GM19099 (cell line): Measurements from ENCODE around the gene MACROD1.

Source experiments
- POLR2A ChIP-seq: IDR thresholded peaks from 3 replicates; pipeline ENCODE4 v1.6.1; 2011; ENCODE audit warnings: low read depth; ENCODE audit not compliant: insufficient read length; ENCODE audit errors: extremely low read depth

The MACROD1 gene

DNA sequence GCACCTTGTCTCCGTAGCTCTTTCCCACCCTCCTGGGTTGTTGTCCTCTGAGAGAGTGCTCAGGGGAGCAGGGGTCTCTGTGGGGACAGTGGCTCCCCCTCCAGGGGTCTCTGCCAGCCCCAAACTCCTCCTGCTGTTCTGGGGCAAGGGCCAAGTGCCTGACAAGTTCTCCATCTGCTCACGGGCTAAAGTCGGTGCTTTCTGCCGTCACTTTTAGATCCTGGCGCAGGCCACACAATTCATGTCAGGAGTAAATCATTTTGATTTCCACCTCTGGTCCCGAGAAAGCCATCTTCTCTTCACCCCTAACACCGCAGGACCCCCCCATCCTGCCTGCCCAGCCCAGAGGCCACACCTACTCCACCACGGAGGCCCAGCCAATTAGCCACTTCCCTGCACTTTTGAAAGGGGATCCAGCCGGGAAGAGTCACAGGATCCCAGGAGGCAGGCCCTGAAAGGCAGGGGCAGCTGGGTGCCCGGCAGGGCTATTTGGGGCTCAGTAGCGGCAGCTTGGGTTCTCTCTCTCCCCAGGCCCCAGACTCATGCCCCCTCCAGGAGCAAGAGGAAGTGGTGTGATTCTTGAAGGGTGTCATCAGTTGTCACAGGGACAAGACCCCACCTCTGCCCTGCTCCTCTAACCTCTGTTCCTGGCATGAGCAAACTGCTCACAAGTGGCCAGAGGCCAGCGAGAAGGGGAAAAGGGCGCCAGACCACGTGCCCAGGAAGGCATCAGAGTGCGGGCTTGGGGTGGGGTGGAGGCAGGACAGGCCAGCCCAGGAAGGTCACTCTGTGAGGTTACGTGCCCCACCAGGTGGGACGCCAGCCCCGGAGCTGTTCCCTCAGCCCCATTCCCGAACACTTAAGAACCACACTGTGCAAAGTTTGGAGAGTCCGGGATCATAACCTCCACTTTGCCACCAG is 1.3 kb downstream of the MACROD1 start:
- no peak for TF ChIP-seq POLR2A

GRCh38 chr11:64163951-64164350 is 2.0 kb downstream of the MACROD1 start:
- no peak for TF ChIP-seq POLR2A

DNA sequence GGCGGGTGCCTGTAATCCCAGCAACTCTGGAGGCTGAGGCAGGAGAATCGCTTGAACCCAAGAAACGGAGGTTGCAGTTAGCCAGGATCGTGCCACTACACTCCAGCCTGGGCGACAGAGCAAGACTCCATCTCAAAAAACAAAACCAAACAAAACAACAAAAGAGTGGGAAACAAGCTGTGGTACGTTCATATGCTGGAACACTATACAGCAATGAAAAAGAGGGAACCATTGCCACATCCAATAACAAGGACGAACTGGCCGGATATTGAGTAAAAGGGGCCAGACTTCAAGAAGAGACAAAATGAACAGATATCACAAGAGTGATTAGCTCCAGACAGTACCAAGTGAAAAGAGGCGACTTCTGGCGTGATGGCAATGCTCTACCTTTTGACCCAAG is 4.9 kb downstream of the MACROD1 start:
- no peak for TF ChIP-seq POLR2A

GRCh38 chr11:64157631-64158394 is 8.1 kb downstream of the MACROD1 start:
- no peak for TF ChIP-seq POLR2A

DNA sequence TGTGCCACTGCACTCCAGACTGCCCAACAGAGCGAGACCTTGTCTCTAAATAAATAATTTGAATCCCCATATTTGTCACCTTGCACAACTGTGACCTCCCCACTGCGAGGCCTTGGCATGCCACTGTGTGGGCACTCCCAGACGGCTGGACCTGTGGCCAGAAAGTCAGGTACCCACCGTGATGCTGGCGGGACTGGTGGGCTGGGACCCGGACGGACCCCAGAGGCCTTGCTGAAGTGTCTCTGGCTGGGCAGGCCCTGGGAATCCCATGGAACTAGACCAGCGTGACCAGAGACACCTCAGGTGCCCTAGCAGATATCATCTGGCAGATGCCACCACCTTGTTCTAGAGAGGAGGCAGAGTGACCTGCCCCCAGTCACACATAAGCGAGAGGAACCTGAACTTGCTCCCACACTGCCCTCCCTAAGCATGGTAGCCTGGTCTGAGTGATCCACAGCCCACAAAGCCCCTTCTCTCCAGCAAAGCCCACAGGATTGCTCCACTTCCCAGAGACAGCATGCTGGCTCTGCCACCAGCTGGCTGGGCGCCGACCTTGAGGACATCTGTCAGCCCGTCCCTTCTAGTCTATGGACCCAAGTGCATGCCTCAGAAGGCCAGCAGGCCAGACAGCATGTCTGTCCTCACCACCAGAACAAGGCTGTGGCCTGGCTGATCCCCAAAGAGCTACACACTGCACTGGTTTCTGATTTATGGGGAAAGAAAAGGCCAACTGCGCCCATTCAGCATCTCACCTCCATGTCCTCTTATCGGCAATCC is 9.5 kb downstream of the MACROD1 start:
- TF ChIP-seq POLR2A: no peak

DNA sequence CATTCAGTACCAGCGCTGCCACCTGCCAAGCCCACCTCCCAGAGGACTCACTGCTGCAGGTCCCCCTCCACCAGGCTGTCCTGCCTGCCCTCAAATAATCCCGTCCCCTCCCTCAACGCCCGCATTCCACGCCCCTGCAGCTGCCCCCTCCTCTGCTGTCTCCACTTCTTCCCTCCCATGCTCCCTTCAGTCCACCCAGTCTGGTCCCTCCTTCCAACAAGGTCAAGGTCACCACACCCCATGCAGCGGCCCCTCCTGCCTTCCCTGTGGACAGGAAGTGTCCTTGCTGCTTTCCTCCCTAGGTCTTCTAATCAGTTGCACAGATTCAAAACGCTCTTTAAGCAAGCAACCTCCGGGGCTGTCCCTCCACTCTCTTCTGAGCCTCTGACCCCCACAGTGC is 12.1 kb downstream of the MACROD1 start:
- TF ChIP-seq POLR2A: no peak

- TF ChIP-seq POLR2A: no peak
Observed at GRCh38 chr11:64152841-64153691, 12.8 kb downstream of the MACROD1 start.

DNA sequence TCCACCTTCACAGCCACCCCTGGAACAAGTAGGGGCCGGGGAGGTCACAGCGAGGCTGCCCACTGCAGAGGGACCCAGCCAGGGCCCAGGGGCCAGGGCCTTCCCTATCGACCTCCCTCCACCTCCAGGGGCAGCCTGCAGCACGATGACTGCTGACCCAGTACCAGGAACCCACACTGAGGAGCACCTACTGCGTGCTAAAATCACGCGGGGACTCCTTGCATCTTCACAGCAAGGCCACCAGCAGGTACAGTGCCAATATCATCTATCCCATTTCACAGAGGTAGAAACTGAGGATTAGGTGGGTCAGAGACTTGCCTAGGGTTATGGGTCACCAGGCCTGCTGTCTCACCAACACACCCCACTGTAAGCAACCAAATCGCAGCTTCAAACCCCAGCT is 14.6 kb downstream of the MACROD1 start:
- no peak for TF ChIP-seq POLR2A

DNA sequence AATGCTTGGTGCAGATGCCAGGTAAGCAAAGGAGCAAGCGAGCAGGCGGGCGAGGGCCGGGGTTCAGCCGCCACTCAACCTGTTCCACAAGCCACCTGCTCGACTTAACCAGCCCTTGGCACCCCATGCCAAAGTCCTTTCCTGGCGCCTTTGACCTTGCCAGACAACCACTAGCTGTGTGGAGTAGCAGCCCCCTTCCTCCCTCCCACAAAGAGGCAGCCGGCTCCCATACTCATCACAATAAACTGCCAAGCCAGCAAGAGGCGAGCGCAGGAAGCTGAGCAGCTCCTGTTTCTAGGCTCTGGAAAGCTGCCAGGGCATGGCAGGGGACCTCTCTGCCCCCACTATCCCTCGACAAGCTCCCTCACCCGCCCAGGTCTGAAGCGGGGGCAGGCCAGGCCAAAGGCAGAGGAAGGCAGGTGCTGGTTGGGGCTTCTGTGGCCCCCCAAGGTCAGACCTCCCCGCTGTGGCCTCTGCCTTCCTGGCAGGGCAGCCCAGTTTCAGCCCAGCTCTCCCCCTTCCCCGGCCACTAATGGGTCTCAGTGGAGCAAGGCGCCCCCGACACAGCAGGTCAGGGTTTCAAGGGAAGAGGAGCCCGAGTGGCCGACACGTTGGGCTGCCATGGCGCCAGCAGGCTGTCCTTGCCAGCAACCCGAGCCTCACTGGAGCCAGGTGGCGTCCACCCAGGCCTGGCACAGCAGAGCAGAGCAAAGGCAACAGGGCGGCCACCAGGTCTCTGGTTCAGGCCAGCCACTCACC is 15.3 kb downstream of the MACROD1 start:
- no peak for TF ChIP-seq POLR2A

GRCh38 chr11:64150051-64150450 is 15.9 kb downstream of the MACROD1 start:
- TF ChIP-seq POLR2A: no peak

GRCh38 chr11:64148917-64149617 is 16.8 kb downstream of the MACROD1 start:
- TF ChIP-seq POLR2A: no peak

DNA sequence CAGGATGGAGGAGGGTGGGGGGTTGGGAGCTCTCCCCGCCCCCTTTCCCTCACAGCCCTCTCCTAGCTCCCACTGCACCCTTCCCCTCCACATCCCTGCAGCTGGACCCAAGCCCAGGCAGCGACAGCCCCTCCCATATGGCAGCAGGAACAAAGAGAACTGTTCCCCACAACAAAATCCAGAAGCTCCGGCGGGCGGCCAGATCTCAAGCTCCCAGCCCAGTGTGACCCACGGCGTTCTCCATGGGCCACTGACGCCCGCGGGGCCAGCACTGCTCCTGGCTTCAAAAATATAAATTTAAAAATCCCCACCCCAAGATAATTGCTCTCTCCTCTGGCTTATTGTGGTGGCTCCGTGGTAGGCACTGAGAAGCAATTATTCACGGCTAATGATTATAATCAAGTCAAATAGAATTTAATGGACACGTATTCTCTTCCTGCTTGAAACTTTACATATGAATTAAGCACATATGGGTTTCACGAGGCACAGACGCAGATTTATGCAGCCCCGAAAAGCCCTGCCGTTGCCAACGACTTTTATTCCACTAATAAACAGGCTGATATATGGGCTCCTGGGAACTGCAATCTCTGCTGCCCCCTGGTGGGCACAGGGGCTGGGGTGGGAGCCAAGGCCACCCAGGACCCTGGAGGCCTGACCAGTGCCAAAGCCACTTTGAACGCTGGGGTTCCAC is 17.5 kb downstream of the MACROD1 start:
- TF ChIP-seq POLR2A: no peak

GRCh38 chr11:64146036-64146955 is 19.6 kb downstream of the MACROD1 start:
- TF ChIP-seq POLR2A: no peak
